Transverse colon (tissue), 3 donors: ENCODE measurements around the gene CNOT10.

Experiments used
- CTCF ChIP-seq, 5 experiments: fragments of 200-600 bp in 3 of 5; fragments of 450-650 bp in 2 of 5; sonication (generic) in 3 of 5; IDR thresholded peaks; 1 replicate in 2 of 5; 2 replicates in 3 of 5; pipeline ENCODE4 v1.5.1; 2016 to 2017; ENCODE audit warnings: antibody characterized with exemption in 5 of 5, inconsistent platforms in 3 of 5, mild to moderate bottlenecking in 2 of 5, moderate library complexity in 1 of 5
- POLR2A ChIP-seq: fragments of 450-650 bp; IDR thresholded peaks from one replicate; pipeline ENCODE4 v1.6.1; 2016; ENCODE audit warnings: antibody characterized with exemption, mild to moderate bottlenecking, moderate library complexity

GRCh38 chr3:32822609-32823498, 137.9 kb downstream of the CNOT10 start:
- TF ChIP-seq CTCF (IDR thresholded peaks at IDR 0.05) (no peak), POLR2A (no peak)
